Muscle layer of colon (tissue), 2 donors: Measurements from ENCODE around the gene SLC26A11.
"Not testable (repeated sequence)": the region's sequence is repeated elsewhere in the genome, so short reads cannot be mapped to it uniquely, and the experiment has no call there.

ENCODE experiments used
- H3K27ac ChIP-seq: one replicate; pipeline ENCODE4 v1.7.0; 2013; ENCODE audit warnings: low read depth, mild to moderate bottlenecking, low read length, moderate library complexity
- H3K27me3 ChIP-seq, 2 donors: one replicate each; pipeline ENCODE4 v1.7.0; 2013; ENCODE audit warnings: low read length in 2 of 2, mild to moderate bottlenecking in 2 of 2; ENCODE audit not compliant: insufficient read depth in 2 of 2, control insufficient read depth in 1 of 2
- H3K36me3 ChIP-seq: one replicate; pipeline ENCODE4 v1.7.0; 2013; ENCODE audit warnings: mild to moderate bottlenecking, low read length; ENCODE audit not compliant: insufficient read depth
- H3K4me1 ChIP-seq: one replicate; pipeline ENCODE4 v1.7.0; 2013; ENCODE audit warnings: mild to moderate bottlenecking, low read length; ENCODE audit not compliant: insufficient read depth
- H3K4me3 ChIP-seq, 2 donors: one replicate each; pipeline ENCODE4 v1.7.0; 2013; ENCODE audit warnings: low read length in 2 of 2, low read depth in 1 of 2, mild to moderate bottlenecking in 1 of 2, moderate library complexity in 1 of 2
- H3K9ac ChIP-seq: one replicate; pipeline ENCODE4 v1.7.0; 2013; ENCODE audit warnings: low read length
- H3K9me3 ChIP-seq: one replicate; pipeline ENCODE4 v1.7.0; 2013; ENCODE audit warnings: mild to moderate bottlenecking, low read length
- donor health status: abdominal sarcoma.
- donor health status: Adenocarcinoma of cecum.

SLC26A11 gene

DNA sequence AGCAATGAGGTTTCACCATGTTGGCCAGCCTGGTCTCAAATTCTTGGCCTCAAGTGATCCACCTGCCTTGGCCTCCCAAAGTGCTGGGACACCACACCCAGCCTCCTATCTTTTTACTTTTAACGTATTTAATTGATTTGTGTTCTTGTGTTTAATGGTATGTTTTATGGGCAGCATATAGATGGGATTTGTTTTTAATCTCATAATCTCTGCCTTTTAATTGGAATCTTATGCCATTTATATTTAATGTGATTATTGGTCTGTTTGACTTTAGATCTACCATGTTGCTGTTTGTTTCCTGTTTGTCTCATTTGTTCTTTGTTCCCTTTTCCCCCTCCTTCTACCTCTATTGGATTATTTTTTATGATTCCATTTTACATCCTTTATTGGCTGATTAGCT lies 12.2 kb downstream of the SLC26A11 start:
- Histone ChIP-seq H3K9ac (no peak overlapping the region), H3K36me3 (peaks cover 31% of the 10 kb centered on the region), H3K4me3 (no peak overlapping the region)

DNA sequence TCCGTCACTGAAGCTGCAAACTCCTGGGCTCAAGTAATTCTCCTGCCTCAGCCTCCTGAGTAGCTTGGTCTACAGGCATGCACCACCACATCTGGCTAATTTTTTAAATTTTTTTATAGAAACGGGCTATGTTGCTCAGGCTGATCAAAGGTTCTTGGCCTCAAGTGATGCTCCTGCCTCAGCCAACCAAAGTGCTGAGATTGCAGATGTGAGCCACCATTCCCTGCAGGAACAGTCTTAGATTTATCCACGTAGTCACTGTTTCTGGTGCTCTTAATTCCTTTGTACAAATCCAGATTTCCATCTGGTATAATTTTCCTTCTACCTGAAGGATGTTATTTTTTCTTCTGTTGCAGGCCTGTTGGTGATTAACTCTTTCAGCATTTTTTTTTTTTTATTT lies 13.0 kb downstream of the SLC26A11 start:
- H3K9me3 ChIP-seq = no peaks in the 10 kb centered on the region
- no peaks in the 10 kb centered on the region for H3K27me3 ChIP-seq
- no peak overlapping the region for H3K4me3 ChIP-seq
- H3K4me1 ChIP-seq = no peaks in the 10 kb centered on the region
- peaks cover 37% of the 10 kb centered on the region for H3K36me3 ChIP-seq
- H3K27ac ChIP-seq = no peak overlapping the region
- no peak overlapping the region for H3K9ac ChIP-seq

More for the DNA sequence above, 12.2 kb downstream of the SLC26A11 start:
- Histone ChIP-seq H3K4me1 (no peaks in the 10 kb centered on the region), H3K27me3 (no peaks in the 10 kb centered on the region), H3K27ac (no peak overlapping the region), H3K9me3 (no peaks in the 10 kb centered on the region)

DNA sequence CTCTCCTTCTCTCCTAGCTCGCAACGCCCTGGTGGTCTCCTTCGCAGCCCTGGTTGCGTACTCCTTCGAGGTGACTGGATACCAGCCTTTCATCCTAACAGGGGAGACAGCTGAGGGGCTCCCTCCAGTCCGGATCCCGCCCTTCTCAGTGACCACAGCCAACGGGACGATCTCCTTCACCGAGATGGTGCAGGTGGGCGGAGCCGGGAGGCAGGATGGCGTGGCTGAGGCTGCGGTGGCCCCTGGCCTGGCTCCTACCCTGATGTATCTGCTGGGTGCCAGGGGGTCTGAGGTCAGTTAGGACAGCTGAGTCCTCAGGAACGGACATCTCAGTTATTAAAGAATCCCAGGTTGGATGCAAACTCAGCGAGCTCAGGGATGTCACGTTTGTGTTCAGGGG lies 16.7 kb downstream of the SLC26A11 start:
- H3K9me3 ChIP-seq = no peaks in the 10 kb centered on the region
- no peak overlapping the region for H3K9ac ChIP-seq
- no peak overlapping the region for H3K27ac ChIP-seq
- H3K4me1 ChIP-seq = no peaks in the 10 kb centered on the region
- H3K36me3 ChIP-seq = peaks cover 36% of the 10 kb centered on the region
- no peak overlapping the region for H3K4me3 ChIP-seq
- H3K27me3 ChIP-seq = no peaks in the 10 kb centered on the region

DNA sequence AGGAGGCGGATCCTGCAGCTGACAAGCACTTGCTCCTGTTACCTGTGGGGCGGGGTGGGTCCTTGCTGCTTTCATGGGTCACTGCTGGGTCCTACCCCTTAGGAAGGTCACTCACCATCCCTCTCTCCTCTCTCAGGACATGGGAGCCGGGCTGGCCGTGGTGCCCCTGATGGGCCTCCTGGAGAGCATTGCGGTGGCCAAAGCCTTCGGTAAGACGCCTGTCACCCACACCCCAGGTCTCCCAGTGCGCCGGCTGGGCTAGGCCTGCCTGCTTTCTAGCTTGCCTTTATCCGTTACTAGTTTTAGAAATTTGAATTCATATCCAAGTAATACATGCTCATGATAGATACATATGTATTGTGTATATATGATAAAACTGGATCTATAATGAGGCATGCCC lies 17.2 kb downstream of the SLC26A11 start:
- peaks cover 41% of the 10 kb centered on the region for H3K36me3 ChIP-seq
- H3K9ac ChIP-seq = no peak overlapping the region
- no peaks in the 10 kb centered on the region for H3K9me3 ChIP-seq
- no peak overlapping the region for H3K4me3 ChIP-seq
- H3K27me3 ChIP-seq = no peaks in the 10 kb centered on the region
- H3K4me1 ChIP-seq = no peaks in the 10 kb centered on the region
- no peak overlapping the region for H3K27ac ChIP-seq

DNA sequence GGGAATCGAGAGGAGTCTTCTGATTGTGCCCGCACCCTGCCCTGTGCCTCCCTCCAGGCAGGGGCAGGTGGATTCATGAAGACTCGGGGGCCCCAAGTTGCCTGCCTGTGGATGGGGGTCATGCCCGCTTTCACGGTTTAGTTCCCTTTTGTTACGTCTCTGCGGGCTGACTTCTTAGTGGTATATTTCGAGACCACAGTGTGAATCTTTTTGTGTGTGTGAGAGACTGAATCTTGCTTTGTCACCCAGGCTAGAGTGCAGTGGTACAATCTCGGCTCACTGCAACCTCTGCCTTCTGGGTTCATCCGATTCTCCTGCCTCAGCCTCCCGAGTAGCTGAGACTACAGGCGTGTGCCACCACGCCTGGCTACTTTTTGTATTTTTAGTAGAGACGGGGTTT lies 22.3 kb downstream of the SLC26A11 start:
- Histone ChIP-seq H3K9me3 (no peaks in the 10 kb centered on the region), H3K27ac (no peak overlapping the region), H3K36me3 (peaks cover 35% of the 10 kb centered on the region), H3K9ac (no peak overlapping the region), H3K4me1 (no peaks in the 10 kb centered on the region), H3K4me3 (no peak overlapping the region), H3K27me3 (no peaks in the 10 kb centered on the region)

DNA sequence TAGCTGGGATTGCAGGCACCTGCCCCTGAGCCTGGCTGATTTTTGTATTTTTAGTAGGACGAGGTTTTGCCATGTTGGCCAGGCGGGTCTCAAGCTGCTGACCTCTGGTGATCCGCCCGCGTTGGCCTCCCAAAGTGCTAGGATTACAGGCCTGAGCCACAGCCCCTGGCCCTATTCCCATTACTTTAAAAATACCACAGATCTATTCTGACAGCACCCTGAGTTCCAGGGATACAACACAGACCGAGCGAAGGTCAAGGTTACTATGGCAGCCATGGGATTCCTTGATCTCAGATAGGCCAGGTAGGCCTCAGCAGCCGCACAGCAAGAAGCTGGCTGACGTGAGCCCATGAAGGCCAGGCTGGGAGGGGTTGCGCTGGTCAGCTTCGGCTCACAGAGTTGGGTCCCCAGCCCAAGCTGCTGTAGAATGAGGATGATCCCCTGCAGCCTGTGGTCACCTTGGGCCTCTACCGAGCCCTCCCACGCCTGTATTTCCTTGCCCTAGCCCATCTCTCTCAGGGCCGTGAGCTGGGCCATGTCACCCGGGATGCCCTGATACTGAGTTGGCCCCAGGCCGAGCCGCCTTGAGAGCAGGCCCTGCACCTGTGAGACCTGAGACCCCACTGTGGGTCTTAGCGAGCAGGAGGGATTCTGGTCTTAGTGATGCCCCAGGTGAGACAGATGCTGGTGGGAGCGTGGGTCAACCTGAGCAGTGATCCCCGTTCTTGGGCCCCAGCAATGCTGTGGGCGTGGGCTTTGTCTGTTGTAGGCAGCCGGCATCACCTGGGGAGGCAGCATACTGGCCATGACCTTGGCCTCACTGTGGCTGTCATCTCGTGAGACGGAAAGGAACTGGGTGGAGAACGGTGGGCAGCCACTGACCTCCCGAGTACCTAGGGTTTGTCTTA lies 23.6 kb downstream of the SLC26A11 start:
- H3K9me3 ChIP-seq = no peaks in the 10 kb centered on the region
- H3K27me3 ChIP-seq = no peaks in the 10 kb centered on the region
- peaks cover 30% of the 10 kb centered on the region for H3K36me3 ChIP-seq
- H3K4me3 ChIP-seq = no peak overlapping the region
- no peak overlapping the region for H3K27ac ChIP-seq
- H3K4me1 ChIP-seq = no peaks in the 10 kb centered on the region
- H3K9ac ChIP-seq = no peak overlapping the region

DNA sequence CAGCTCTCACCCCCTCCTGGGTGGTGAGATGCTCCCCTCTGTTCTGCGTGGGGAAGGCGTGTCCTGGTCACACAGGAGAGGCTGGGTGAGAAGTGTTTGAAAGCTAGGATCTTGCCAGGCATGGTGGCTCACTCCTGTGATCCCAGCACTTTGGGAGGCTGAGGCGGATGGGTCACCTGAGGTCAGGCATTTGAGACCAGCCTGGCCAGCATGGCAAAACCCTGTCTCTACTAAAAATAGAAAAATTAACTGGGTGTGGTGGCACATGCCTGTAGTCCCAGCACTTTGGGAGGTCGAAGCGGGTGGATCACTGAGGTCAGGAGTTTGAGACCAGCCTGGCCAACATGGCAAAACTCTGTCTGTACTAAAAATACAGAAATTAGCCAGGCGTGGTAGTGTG lies 24.2 kb downstream of the SLC26A11 start:
- H3K27ac ChIP-seq, H3K9me3 ChIP-seq, H3K27me3 ChIP-seq, H3K4me3 ChIP-seq, H3K9ac ChIP-seq, H3K4me1 ChIP-seq: not testable (repeated sequence)
- peaks cover 30% of the 10 kb centered on the region for H3K36me3 ChIP-seq

DNA sequence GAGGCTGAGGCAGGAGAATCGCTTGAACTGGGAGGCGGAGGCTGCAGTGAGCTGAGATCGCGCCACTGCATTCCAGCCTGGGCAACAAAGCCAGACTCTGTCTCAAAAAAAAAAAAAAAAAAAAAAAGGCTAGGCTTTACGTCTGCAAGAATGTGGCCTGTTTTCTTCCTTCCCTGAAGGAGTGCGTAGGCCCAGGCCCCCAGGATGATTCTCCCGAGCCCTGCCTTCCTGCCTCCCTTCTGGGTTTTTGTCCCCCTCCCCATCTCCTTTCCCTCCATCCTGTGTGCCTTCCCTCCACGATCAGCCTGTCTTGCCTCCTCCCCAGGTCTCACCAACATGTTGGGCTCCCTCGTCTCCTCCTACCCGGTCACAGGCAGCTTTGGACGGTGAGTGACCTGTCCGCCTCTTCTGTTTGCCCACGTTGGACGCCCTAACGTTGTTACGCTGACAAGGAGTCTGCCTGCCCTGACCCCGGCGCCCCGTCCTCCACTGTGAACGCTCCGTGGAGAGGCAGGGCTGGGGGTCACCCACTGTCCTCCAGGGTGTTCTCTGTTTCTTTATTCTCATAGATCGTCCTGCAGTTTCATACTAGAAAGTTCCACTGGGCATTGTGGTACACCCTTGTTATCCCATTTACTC lies 24.8 kb downstream of the SLC26A11 start:
- H3K9me3 ChIP-seq = no peaks in the 10 kb centered on the region
- H3K36me3 ChIP-seq = peaks cover 30% of the 10 kb centered on the region
- no peak overlapping the region for H3K4me3 ChIP-seq
- H3K9ac ChIP-seq = no peak overlapping the region
- H3K27me3 ChIP-seq = no peaks in the 10 kb centered on the region
- no peaks in the 10 kb centered on the region for H3K4me1 ChIP-seq
- no peak overlapping the region for H3K27ac ChIP-seq

DNA sequence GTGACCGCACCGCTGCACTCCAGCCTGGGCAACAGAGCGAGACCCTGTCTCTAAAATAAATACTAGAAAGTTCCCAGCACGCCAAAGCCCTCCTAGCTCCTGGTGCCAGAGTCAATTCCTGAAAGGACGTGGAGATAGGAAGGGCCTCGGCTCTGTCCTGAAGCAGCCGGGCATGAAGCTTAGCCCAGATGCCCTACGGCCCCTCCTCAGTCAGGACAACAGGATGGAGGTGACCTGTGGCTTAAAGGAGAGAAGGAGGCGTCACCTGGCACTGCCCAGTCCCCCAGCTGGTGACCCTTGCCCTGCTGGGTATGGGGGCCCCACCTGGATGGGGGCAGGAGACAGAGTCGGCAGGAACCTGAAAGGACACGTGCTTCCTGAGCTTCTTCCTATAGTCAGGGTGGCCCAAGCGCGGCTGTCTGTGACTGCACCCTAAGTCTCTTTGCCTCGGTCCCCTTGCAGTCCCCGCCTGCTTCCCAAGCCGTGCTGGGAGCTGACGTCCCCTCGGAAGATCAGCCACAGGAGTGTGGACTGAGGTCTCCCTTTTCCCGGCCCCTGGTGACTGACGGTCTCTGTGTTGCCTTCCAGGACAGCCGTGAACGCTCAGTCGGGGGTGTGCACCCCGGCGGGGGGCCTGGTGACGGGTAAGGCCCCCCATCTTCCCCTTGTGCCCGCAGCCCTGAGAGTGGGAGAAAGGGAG lies 25.5 kb downstream of the SLC26A11 start:
- Histone ChIP-seq H3K9me3 (no peaks in the 10 kb centered on the region), H3K4me3 (no peak overlapping the region), H3K36me3 (peaks cover 30% of the 10 kb centered on the region), H3K4me1 (no peaks in the 10 kb centered on the region), H3K27ac (no peak overlapping the region), H3K27me3 (no peaks in the 10 kb centered on the region), H3K9ac (no peak overlapping the region)

DNA sequence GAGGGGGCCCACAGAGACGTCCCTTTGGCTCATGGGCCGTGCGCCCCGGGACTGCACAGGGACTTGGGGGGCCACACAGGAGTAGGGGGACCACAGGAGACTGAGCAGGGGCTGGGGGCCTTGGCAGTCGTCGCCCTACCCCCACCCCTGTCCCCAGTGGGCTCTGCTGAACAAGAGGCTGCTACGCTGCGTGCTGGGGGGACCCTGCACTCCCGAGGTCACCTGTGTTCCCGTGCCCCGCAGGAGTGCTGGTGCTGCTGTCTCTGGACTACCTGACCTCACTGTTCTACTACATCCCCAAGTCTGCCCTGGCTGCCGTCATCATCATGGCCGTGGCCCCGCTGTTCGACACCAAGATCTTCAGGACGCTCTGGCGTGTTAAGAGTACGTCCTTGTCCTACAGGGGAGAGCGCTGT lies 26.0 kb downstream of the SLC26A11 start:
- Histone ChIP-seq H3K4me1 (no peaks in the 10 kb centered on the region), H3K27me3 (no peaks in the 10 kb centered on the region), H3K36me3 (peaks cover 27% of the 10 kb centered on the region), H3K9me3 (no peaks in the 10 kb centered on the region), H3K4me3 (no peak overlapping the region), H3K27ac (no peak overlapping the region), H3K9ac (no peak overlapping the region)

DNA sequence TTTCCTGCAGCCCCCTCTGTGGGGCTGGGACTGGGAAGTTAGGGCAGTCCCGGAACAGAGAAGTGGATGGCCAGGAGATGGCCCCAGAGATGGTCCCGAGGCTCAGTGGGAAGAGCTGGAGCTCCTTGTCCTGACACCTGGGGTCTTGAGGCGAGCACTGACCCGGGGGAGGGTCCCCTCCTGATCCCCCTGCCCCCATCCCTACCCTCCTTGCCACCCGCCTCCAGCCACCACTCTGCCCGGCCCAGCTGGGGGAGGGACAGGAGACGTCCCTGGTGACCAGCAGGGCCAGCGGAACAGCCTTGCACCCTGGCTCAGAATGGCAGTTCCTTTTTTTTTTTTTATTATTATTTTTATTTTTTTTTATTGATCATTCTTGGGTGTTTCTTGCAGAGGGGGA lies 26.5 kb downstream of the SLC26A11 start:
- Histone ChIP-seq H3K27ac (no peak overlapping the region), H3K36me3 (peaks cover 22% of the 10 kb centered on the region), H3K9ac (no peak overlapping the region), H3K27me3 (no peaks in the 10 kb centered on the region), H3K4me3 (no peak overlapping the region), H3K9me3 (no peaks in the 10 kb centered on the region), H3K4me1 (no peaks in the 10 kb centered on the region)
